ENCODE results near the gene KRTAP5-1.

The KRTAP5-1 gene

DNA sequence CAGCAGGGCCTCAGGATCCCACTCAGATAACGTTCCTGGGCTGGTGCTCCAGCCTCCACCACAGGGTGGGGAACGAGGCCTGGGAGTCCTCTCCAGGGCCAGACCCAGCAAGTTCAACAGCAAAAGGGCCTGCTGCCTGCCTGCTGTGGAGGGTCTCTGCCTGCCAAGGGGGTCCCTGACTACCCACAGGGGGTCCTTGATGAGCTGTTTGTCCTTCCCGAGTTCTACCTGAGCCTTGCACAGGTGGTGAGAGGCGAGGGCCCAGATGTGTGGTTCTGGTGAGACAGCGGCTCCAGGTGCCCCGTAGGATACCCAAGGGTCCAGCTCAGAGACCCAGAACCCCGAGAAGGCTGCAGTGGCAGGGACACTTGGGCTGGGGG is 17.4 kb downstream of the KRTAP5-1 start:
- no peaks in the 10 kb centered on the region for H3F3A ChIP-seq (ENCODE audit: insufficient read depth, low read length)
- H3K4me2 ChIP-seq (ENCODE audit: low read depth, low read length), result no peak overlapping the region
- no peak overlapping the region for H3K4me3 ChIP-seq (ENCODE audit: low read length)
- H3K9me2 ChIP-seq (replicated peaks; ENCODE audit: insufficient read depth, low read length), result no peaks in the 10 kb centered on the region
- H3K27me3 ChIP-seq (replicated peaks; ENCODE audit: insufficient read depth, low read length), result peaks cover 72% of the 10 kb centered on the region
- H3K4me1 ChIP-seq (ENCODE audit: low read length), result no peaks in the 10 kb centered on the region
- no peaks in the 10 kb centered on the region for H3K9me3 ChIP-seq (replicated peaks; ENCODE audit: insufficient read depth, low read length)
- no peak overlapping the region for H3K9ac ChIP-seq (ENCODE audit: low read length)
- no peak overlapping the region for H3K27ac ChIP-seq (ENCODE audit: low read length)
- no peak for DNase-seq
- no peaks in the 10 kb centered on the region for H4K20me1 ChIP-seq (ENCODE audit: insufficient read depth, low read length)
- H3K79me2 ChIP-seq (ENCODE audit: low read length), result no peaks in the 10 kb centered on the region
- H3K36me3 ChIP-seq (replicated peaks; ENCODE audit: insufficient read depth, low read length), result no peaks in the 10 kb centered on the region
- TF ChIP-seq EZH2 (optimal IDR thresholded peaks at IDR 0.05; ENCODE audit: low read depth, low read length), result no peak
- TF ChIP-seq EZH2phosphoT487 (IDR thresholded peaks at IDR 0.05; ENCODE audit: low read length), result no peak
- no peak for TF ChIP-seq CTCF (IDR thresholded peaks at IDR 0.05; ENCODE audit: low read length)
- H2AFZ ChIP-seq (ENCODE audit: low read length), result no peak overlapping the region

DNA sequence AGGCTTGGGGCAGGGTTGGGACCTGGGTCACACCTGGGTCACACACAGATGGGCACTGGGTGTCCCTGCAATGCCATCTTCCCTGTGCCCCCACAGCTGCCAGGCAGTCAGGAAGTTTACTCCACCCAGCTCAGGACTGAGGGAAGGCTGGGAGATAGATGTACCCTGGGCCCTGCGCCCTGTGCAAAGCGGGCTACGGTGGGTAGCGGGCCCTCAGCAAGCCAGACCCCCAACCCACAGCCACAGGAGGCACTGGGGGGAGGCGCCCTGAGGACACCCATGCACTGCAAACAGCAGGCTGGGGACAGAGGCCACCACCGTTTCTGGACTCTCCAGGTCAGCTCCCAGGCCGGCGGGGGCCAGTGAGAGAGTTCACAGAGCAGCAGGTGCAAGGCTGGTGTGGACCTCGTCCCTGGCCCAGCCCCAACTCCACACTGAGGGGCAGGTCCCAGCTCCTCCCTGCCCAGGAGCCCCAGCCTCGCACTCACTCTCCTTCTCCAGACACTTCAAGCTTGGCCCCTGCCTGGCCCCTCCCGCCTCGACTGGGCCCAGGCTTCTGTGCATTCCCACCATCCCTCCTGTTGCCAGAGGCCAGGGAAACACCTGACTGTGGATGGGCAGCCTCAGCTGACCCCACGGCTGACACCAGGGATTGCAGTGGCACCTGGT is 17.9 kb downstream of the KRTAP5-1 start:
- peaks cover 72% of the 10 kb centered on the region for H3K27me3 ChIP-seq (replicated peaks; ENCODE audit: insufficient read depth, low read length)
- H3K4me3 ChIP-seq (ENCODE audit: low read length), result no peak overlapping the region
- H2AFZ ChIP-seq (ENCODE audit: low read length), result no peak overlapping the region
- no peaks in the 10 kb centered on the region for H3F3A ChIP-seq (ENCODE audit: insufficient read depth, low read length)
- H3K4me2 ChIP-seq (ENCODE audit: low read depth, low read length), result no peak overlapping the region
- no peak for DNase-seq
- H3K79me2 ChIP-seq (ENCODE audit: low read length), result no peaks in the 10 kb centered on the region
- H3K36me3 ChIP-seq (replicated peaks; ENCODE audit: insufficient read depth, low read length), result no peaks in the 10 kb centered on the region
- H4K20me1 ChIP-seq (ENCODE audit: insufficient read depth, low read length), result no peaks in the 10 kb centered on the region
- no peaks in the 10 kb centered on the region for H3K4me1 ChIP-seq (ENCODE audit: low read length)
- no peak overlapping the region for H3K27ac ChIP-seq (ENCODE audit: low read length)
- H3K9me2 ChIP-seq (replicated peaks; ENCODE audit: insufficient read depth, low read length), result no peaks in the 10 kb centered on the region
- no peak overlapping the region for H3K9ac ChIP-seq (ENCODE audit: low read length)
- H3K9me3 ChIP-seq (replicated peaks; ENCODE audit: insufficient read depth, low read length), result no peaks in the 10 kb centered on the region
- TF ChIP-seq EZH2 (optimal IDR thresholded peaks at IDR 0.05; ENCODE audit: low read depth, low read length) (no peak), EZH2phosphoT487 (IDR thresholded peaks at IDR 0.05; ENCODE audit: low read length) (no peak), CTCF (IDR thresholded peaks at IDR 0.05; ENCODE audit: low read length) (no peak)

DNA sequence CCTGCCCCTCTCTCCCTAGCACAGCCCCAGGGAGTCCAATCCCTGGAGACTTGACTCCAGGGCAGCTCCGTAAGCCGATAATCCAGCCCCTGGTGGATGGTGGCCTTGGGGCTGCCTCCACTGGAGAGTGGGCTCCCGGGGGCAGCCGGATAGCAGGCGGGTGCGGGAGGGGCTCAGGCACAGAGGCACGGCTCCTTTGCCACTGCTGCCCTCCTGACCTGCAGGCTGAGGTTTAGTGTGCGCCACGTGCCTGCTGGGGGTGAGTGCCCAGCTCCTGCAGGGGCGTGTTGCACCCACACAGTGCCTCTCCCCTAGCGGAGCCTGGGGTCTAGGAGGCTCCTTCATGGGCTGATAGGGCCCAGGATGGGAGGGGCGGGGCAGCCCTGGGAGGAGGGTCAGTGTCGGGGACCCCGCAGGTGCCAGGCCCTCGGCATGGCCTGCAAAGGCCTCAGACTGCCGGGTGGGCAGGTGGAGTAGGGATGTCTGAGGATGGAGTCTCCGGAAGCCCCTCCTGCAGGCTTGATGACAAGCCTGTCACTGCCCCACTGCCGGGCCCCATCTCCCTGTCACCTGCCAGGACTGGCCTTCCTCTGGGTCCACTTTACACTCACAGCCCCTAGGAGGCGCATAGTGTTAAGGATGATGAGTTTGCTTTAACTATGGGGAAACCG is 18.6 kb downstream of the KRTAP5-1 start:
- DNase-seq, result no peak
- Histone ChIP-seq H3K4me1 (ENCODE audit: low read length) (no peaks in the 10 kb centered on the region), H4K20me1 (ENCODE audit: insufficient read depth, low read length) (no peaks in the 10 kb centered on the region)

More for the DNA sequence above, 18.6 kb downstream of the KRTAP5-1 start:
- Histone ChIP-seq H3K36me3 (replicated peaks; ENCODE audit: insufficient read depth, low read length) (no peaks in the 10 kb centered on the region), H3K27ac (ENCODE audit: low read length) (no peak overlapping the region), H3K9ac (ENCODE audit: low read length) (no peak overlapping the region), H3K27me3 (replicated peaks; ENCODE audit: insufficient read depth, low read length) (peaks cover 79% of the 10 kb centered on the region), H3K4me2 (ENCODE audit: low read depth, low read length) (no peak overlapping the region), H3K4me3 (ENCODE audit: low read length) (no peak overlapping the region), H3K9me2 (replicated peaks; ENCODE audit: insufficient read depth, low read length) (no peaks in the 10 kb centered on the region), H3K9me3 (replicated peaks; ENCODE audit: insufficient read depth, low read length) (no peaks in the 10 kb centered on the region), H2AFZ (ENCODE audit: low read length) (no peak overlapping the region), H3F3A (ENCODE audit: insufficient read depth, low read length) (no peaks in the 10 kb centered on the region), H3K79me2 (ENCODE audit: low read length) (no peaks in the 10 kb centered on the region)
- TF ChIP-seq EZH2 (optimal IDR thresholded peaks at IDR 0.05; ENCODE audit: low read depth, low read length) (no peak), CTCF (IDR thresholded peaks at IDR 0.05; ENCODE audit: low read length) (0 out of 2 replicates have a peak, but pooled peaks have one; percentile 6), EZH2phosphoT487 (IDR thresholded peaks at IDR 0.05; ENCODE audit: low read length) (no peak)

All from MM.1S (cell line).